Retina (tissue), 1 donor: Measurements from ENCODE around the gene MARVELD3.
"Not testable (repeated sequence)": the region's sequence is repeated elsewhere in the genome, so short reads cannot be mapped to it uniquely, and the experiment has no call there.

Experiments
- DNase-seq: peaks from one replicate; pipeline ENCODE4 v3.0.0-alpha.2; 2016

MARVELD3 gene

DNA sequence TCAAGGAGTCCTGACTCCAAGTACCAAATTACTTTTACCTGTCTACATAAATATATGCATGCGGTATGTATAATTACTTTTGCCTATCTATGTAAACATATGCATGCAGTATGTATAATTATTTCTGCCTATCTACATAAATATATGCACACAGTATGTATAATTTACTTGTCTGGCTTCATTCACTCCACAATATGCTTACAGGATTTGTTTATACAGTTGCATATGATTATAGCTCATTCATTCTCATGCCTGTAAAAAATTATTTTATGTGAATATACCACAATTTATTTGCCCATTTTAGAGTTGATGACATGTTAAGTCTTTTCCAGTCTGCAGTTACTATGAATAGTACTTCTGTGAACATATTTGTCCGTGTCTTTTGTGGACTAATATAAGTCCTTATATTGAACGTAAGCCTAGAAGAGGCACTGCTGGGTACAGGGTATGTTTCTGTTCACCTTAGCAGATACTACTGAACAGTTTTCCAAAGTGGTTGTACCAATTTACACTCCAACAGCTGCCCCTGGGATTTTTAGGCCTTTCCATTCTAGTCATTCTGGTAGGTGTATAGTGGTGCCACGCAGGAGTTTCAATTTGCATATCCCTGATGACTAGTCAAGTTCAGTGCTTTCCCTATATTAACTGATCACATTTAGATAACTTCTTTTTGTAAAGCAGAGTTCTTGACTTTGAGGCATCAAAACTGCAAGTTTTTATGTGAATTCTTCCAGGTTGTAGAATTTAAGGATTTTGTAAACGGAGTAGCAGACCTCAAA, 47.0 kb downstream of the MARVELD3 start:
- no peak for DNase-seq

DNA sequence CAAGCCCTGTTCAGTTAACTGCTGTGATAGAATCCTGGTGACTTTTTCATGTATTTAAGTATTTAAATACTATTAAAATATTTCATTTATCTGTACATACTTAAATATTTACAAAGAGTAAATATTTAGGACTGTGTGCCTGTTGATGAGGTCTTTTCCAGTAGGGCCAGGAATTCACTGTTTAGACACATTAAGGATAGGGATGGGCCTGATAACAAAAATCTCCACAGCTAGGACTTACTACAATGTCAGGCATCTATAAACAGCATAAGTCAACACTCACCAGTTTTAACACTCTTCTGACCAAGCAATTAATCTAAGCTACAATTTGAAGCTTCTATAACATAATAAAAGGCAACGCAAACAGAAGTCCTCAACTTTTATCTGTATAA, 47.6 kb downstream of the MARVELD3 start:
- DNase-seq, result no peak

DNA sequence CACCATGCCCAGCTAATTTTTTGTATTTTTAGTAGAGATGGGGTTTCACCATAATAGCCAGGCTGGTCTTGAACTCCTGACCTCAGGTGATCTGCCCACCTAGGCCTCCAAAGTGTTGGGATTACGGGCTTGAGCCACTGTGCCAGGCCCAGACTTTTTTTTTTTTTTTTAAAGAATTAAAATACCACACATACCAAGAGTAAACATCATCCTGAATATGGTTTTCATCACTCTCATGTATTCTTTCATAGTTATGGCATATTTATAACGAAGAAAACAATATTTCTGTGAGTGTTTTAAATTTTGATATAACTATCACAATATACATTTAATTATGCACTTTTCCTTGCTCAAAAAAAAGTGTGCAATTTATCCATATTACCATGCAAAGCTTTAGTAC, 48.2 kb downstream of the MARVELD3 start:
- DNase-seq, result no peak

DNA sequence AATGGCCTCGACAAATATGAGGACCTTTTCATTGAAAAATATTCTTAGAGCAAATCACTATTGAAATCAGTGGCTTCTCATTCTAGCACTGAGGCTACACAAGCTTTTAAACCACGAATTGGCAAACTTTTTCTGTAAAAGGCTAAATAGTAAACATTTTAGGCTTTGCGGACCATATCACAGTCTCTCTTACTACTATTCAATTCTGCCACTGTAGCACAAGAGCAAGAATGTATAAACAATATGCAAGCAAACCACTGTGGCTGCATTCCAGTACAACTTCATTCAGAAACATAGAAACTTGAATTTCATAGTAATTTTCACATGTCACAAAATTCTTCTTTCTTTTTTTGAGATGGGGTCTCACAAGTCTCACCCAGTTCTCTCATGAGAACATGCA, 49.4 kb downstream of the MARVELD3 start:
- DNase-seq, result no peak

DNA sequence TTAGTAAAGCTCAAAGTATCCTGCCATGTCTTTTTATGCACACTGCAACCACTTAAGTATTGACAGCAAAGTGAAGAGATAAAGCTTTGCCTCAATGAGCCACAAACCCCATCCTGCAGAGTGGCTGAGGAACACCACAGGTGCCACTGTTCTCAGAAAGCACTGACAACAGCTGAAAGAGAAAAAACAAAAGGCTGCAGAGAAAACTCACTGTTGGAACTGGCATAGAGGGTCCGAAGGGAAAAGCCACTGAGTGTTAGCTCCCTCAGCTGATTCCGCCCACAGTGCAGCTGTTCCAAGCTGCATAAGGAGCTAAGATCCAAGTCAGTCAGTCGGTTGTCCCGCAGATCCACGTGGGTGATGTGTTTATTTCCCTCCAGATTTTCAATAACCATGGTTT, 50.3 kb downstream of the MARVELD3 start:
- DNase-seq, result no peak

DNA sequence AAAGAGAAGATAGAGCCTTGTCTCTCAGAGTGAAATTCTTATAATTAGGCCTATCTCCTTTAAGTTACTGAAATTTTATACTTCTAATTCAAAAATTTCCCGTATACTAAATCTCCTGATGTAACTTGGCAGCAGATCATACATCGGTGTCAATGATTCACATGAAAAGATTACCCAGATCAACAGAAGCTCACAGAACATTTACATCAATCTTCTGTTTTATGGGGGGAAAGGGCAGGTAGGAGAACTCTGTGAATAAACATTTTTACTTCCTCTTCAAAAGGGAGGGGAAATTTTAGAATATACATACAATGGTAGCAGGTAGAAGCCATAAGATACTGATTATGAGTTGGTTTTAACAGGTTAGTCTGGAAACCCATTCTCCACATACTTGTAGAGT, 55.4 kb downstream of the MARVELD3 start:
- DNase-seq, result no peak

DNA sequence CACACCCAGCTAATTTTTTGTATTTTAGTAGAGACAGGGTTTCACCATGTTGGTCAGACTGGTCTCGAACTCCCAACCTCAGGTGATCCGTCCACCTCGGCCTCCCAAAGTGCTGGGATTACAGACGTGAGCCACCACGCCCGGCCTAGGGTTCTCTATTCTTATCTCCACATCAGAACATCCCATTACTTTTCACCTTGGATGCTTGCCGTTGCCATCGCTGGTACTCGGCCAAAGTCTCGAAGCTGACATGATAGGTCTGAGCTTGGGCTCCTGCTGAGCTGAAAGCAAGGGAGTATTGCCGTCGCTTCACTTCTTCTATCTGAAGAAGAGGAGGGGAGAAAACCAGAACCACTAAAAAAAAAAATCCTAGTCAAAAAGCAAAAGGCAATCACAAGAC, 58.3 kb downstream of the MARVELD3 start:
- DNase-seq, result not testable (repeated sequence)
